Measurements from ENCODE around the gene CDIPT.
A peak's percentile ranks its signal among the peaks of the same experiment; 100 is the strongest.
"Not testable (repeated sequence)": the region's sequence is repeated elsewhere in the genome, so short reads cannot be mapped to it uniquely, and the experiment has no call there.

The CDIPT gene

GRCh38 chr16:29894352-29894751, 31.3 kb upstream of the CDIPT start:
- DNase-seq = no peak

GRCh38 chr16:29893553-29893952, 30.5 kb upstream of the CDIPT start:
- DNase-seq = no peak

- no peak for DNase-seq
These were observed 29.4 kb upstream of the CDIPT start for GRCh38 chr16:29892458-29892813.

GRCh38 chr16:29891525-29892457, 28.8 kb upstream of the CDIPT start:
- DNase-seq = no peak

GRCh38 chr16:29889372-29889771, 26.3 kb upstream of the CDIPT start:
- DNase-seq = not testable (repeated sequence)

- no peak for DNase-seq
These were observed 21.0 kb upstream of the CDIPT start for GRCh38 chr16:29883987-29884386.

- no peak for DNase-seq
These were observed 18.0 kb upstream of the CDIPT start for GRCh38 chr16:29881050-29881449.

GRCh38 chr16:29878172-29878571, 15.1 kb upstream of the CDIPT start:
- DNase-seq = no peak

- DNase-seq = no peak
These were observed 14.4 kb upstream of the CDIPT start for GRCh38 chr16:29877266-29877961.

GRCh38 chr16:29876594-29877249, 13.7 kb upstream of the CDIPT start:
- DNase-seq = no peak

- DNase-seq = no peak
These were observed 13.2 kb upstream of the CDIPT start for GRCh38 chr16:29876217-29876593.

GRCh38 chr16:29875206-29875605, 12.2 kb upstream of the CDIPT start:
- no peak for DNase-seq

GRCh38 chr16:29873319-29873718, 10.3 kb upstream of the CDIPT start:
- DNase-seq = no peak

GRCh38 chr16:29871822-29872546, 9.0 kb upstream of the CDIPT start:
- DNase-seq = no peak

- not testable (repeated sequence) for DNase-seq
These were observed 6.0 kb upstream of the CDIPT start for GRCh38 chr16:29869067-29869466.

GRCh38 chr16:29868396-29869009, 5.5 kb upstream of the CDIPT start:
- DNase-seq = no peak

- DNase-seq = no peak
These were observed 1.2 kb upstream of the CDIPT start for GRCh38 chr16:29864205-29864604.

GRCh38 chr16:29863669-29863984, 601 bp upstream of the CDIPT start:
- DNase-seq = no peak

- DNase-seq = peak; percentile 16
These were observed 593 bp downstream of the CDIPT start for GRCh38 chr16:29862383-29862883.

GRCh38 chr16:29860218-29860617, 2.8 kb downstream of the CDIPT start:
- DNase-seq = no peak

GRCh38 chr16:29858974-29859373, 4.1 kb downstream of the CDIPT start:
- DNase-seq = no peak

- no peak for DNase-seq
These were observed 4.7 kb downstream of the CDIPT start for GRCh38 chr16:29858149-29858849.
